ENCODE data around the gene OR1C1.

DNA sequence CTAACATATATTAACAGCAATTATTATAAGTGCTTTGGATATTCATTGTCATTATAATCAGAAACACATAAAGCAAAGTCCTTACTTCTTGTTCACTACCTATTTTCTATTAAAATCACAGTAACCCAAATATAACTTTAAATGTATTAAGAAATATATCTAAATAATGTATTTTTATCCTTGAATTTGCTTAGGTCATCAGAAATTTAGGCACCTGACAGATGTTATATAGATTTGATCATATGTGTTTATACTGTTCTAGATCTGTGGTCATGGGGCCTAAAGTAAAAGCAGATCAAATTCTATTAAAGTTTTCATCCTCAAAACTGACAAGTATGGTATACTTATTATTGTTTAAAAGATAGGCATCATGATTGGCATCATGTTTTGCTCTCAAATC, 9.2 kb upstream of the OR1C1 start:
- no peak for TF ChIP-seq POLR2A (IDR thresholded peaks at IDR 0.05; ENCODE audit: low read depth, low read length)
- no peak for TF ChIP-seq POLR2AphosphoS5 (IDR thresholded peaks at IDR 0.05; ENCODE audit: low read depth, low read length)
- no peak for TF ChIP-seq TAF1 (IDR thresholded peaks at IDR 0.05; ENCODE audit: borderline replicate concordance, low read depth, low read length)
